Measurements from ENCODE around the gene CARS1.

DNA sequence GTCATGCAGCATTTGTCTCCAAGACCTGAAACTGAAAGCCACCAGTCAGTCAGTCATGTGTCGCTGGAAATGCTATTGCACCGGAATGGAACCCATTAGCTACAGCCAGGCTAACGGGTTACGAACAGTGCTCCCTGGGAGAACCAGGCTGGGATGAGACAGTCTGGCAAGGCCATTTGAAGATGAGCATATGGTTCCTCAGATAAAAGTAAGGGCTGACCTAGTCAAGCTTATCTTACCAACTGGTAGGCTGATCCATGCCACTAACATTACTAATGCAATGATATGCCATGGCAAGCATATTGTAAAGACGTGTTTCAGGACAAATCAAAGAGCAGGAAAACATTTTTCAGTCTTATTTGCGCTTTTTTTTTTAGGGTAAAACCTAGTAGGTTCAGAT lies 93.5 kb downstream of the CARS1 start:
- TF ChIP-seq, protein P1, sequence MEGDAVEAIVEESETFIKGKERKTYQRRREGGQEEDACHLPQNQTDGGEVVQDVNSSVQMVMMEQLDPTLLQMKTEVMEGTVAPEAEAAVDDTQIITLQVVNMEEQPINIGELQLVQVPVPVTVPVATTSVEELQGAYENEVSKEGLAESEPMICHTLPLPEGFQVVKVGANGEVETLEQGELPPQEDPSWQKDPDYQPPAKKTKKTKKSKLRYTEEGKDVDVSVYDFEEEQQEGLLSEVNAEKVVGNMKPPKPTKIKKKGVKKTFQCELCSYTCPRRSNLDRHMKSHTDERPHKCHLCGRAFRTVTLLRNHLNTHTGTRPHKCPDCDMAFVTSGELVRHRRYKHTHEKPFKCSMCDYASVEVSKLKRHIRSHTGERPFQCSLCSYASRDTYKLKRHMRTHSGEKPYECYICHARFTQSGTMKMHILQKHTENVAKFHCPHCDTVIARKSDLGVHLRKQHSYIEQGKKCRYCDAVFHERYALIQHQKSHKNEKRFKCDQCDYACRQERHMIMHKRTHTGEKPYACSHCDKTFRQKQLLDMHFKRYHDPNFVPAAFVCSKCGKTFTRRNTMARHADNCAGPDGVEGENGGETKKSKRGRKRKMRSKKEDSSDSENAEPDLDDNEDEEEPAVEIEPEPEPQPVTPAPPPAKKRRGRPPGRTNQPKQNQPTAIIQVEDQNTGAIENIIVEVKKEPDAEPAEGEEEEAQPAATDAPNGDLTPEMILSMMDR (IDR thresholded peaks at IDR 0.05; ENCODE audit: insufficient read depth, low read length, poor library complexity, severe bottlenecking): no peak
- no peak for TF ChIP-seq EZH2phosphoT487 (conservative IDR thresholded peaks at IDR 0.05; ENCODE audit: low read length)
